Spinal cord (tissue), 10 donors: ENCODE data around the gene DDX28. TPM values are rescaled to one million over a fixed set of nuclear protein-coding genes. Genes with fewer than 3 reads are reported as not detected.
"Not testable (repeated sequence)": the region's sequence is repeated elsewhere in the genome, so short reads cannot be mapped to it uniquely, and the experiment has no call there.

Source experiments
- DNase-seq, 6 donors: peaks; one replicate each; pipeline versions ENCODE4 v3.0.0 to v3.0.0-alpha.2; 2013 to 2015; ENCODE audit warnings: low spot score in 6 of 6, low read depth in 4 of 6
- H3K27ac ChIP-seq: one replicate; pipeline ENCODE4 v1.5.1; 2013; ENCODE audit warnings: low read depth, low read length, control low read depth
- H3K27me3 ChIP-seq: one replicate; pipeline ENCODE4 v1.6.1; 2013; ENCODE audit warnings: low read length; ENCODE audit not compliant: control insufficient read depth, insufficient read depth
- H3K36me3 ChIP-seq: one replicate; pipeline ENCODE4 v1.6.1; 2013; ENCODE audit warnings: low read length; ENCODE audit not compliant: control insufficient read depth, insufficient read depth
- H3K4me1 ChIP-seq: one replicate; pipeline ENCODE4 v1.6.1; 2013; ENCODE audit warnings: low read length; ENCODE audit not compliant: control insufficient read depth, insufficient read depth
- H3K4me3 ChIP-seq: one replicate; pipeline ENCODE4 v1.5.1; 2013; ENCODE audit warnings: low read depth, low read length, control low read depth
- H3K9me3 ChIP-seq: one replicate; pipeline ENCODE4 v1.6.1; 2013; ENCODE audit warnings: low read length; ENCODE audit not compliant: control insufficient read depth, insufficient read depth
- WGBS: methylation state at CpG from one replicate; pipeline ENCODE4 v1.1.5; 2013; ENCODE audit warnings: missing lambda C conversion rate; ENCODE audit not compliant: insufficient coverage; 5-methylcytosine and 5-hydroxymethylcytosine counted together
- polyA plus RNA-seq, 2 donors: library from polyadenylated mRNA; unstranded; fragments of 120-200 nt; gene quantifications; one replicate each; pipeline ENCODE4 v1.2.1, GENCODE V29; 2013; ENCODE audit not compliant: insufficient read length in 2 of 2
- small RNA-seq: library from RNA; depleted of rRNA; stranded (forward); fragments of <200 nt; gene quantifications from one replicate; pipeline ENCODE3, GENCODE V24; 2014; ENCODE audit warnings: low replicate concordance
- total RNA-seq, 2 donors: library from RNA; depleted of rRNA in 1 of 2; stranded (reverse); fragments of 120-200 nt in 1 of 2; fragments of >200 nt in 1 of 2; gene quantifications; one replicate each; pipeline versions ENCODE4 v1.2.3 to v1.2.4, GENCODE V29; 2013 to 2014
- donor health status: healthy.

DDX28 gene
- total and polyA plus RNA-seq, 4 donors = 6.9 to 9.7 (median 7.8) TPM

DNA sequence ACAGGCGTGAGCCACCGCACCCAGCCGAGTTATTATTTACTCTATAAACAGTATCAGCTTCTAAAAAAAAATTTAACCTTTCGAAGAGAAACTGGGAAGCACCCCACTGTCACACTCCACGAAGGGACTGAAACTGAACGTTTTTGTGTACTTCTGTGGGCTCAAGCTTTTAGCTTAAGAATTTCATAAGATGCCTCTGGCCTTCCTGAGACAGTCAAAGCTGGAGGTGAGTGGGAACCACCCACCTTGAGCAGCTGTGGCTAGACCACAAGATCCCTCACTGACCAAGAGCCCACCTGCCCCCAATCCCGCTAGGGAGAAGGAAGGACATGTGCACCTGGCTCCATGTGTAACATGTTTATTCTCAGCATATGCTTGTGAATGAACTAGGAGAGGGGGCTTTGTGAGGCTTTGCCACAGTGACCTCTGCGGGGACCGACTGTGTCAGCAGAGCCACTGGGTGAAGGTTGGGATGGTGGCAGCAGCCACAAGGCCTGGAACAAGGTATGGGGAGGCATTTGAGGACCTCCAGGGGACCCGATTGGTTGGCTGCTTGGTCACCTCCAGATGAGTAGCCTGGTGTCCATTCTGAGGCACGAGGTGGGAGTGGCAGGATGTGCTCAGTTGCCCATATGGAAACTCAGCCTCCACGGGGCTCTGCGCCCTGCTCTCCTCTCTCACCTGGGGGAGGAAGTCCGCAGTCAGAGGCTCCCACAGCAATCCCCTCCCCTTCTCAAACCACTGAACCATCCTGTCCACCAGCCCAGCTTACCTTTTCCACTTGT is 47.5 kb downstream of the DDX28 start:
- no peak for DNase-seq
- Histone ChIP-seq H3K9me3 (no peaks in the 10 kb centered on the region), H3K27me3 (no peaks in the 10 kb centered on the region), H3K36me3 (no peaks in the 10 kb centered on the region), H3K4me3 (no peak overlapping the region), H3K4me1 (no peaks in the 10 kb centered on the region), H3K27ac (no peak overlapping the region)
- 82% methylated on average over 12 of the region's 14 CpGs for WGBS

DNA sequence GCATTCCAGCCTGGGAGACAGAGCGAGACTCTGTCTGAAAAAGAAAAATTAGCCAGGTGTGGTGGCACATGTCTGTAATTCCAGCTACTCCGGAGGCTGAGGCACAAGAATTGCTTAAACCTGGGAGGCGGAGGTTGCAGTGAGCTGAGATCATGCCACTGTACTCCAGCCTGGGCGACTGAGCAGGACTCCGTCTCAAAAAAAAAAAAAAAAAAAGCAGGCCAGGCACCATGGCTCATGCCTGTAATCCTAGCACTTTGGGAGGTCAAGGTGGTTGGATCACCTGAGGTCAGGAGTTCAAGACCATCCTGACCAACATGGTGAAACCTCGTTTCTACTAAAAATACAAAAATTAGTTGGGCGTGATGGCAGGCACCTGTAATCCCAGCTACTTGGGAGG is 50.7 kb downstream of the DDX28 start:
- not testable (repeated sequence) for H3K27ac ChIP-seq, H3K36me3 ChIP-seq, H3K9me3 ChIP-seq, H3K4me3 ChIP-seq, DNase-seq
- Histone ChIP-seq H3K27me3 (peaks cover 15% of the 10 kb centered on the region), H3K4me1 (peaks cover 15% of the 10 kb centered on the region)
- 97% methylated on average over 3 of the region's 7 CpGs for WGBS

DNA sequence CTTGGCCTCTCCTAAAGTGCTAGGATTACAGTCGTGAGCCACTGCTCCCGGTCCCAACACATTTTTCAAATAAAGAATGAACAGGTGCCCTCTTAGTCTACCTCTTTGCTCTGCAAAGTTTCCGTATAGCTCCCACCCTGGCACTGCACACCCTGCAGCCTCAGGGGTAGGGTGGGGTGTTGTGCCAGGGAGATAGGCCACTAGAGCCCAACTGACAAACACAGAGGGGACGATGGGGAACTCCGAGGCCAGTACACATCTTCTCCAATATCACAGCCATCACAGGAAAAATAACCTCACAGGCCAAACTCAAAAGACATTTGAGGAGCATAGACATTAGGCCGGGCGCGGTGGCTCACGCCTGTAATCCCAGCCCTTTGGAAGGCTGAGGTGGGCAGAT is 51.9 kb downstream of the DDX28 start:
- Histone ChIP-seq H3K27me3 (peaks cover 19% of the 10 kb centered on the region), H3K27ac (no peak overlapping the region), H3K4me3 (no peak overlapping the region), H3K4me1 (peaks cover 27% of the 10 kb centered on the region), H3K36me3 (no peaks in the 10 kb centered on the region), H3K9me3 (no peaks in the 10 kb centered on the region)
- whole genome bisulfite sequencing = 98% methylated on average over 8 of the region's 9 CpGs
- DNase-seq = no peak

Small RNAs within 50 kb of the gene (small RNA-seq; reads per million reads assigned to genes)
- gene RNU6-359P = not detected

Other genes with a start within 250 kb of the DDX28 start
- 1 to 10 TPM; 6.7 to 8.2 TPM for gene RANBP10, start 216.7 kb downstream of the DDX28 start, total RNA-seq
- gene RANBP10, start 216.7 kb downstream of the DDX28 start, polyA plus RNA-seq = 10 to 100 TPM; 15.9 to 25.6 TPM
- 10 to 100 TPM in 1 of 2 donors, 1 to 10 TPM in 1; 4.3 to 11.7 TPM for gene TSNAXIP1, start 216.3 kb downstream of the DDX28 start, total RNA-seq
- 10 to 100 TPM; 14.9 to 20.0 TPM for gene TSNAXIP1, start 216.3 kb downstream of the DDX28 start, polyA plus RNA-seq
- 10 to 100 TPM; 22.4 to 39.7 TPM for gene THAP11, start 180.9 kb downstream of the DDX28 start, total RNA-seq
- 10 to 100 TPM; 31.3 to 34.9 TPM for gene THAP11, start 180.9 kb downstream of the DDX28 start, polyA plus RNA-seq
- gene NUTF2, start 176.3 kb downstream of the DDX28 start, total RNA-seq = 10 to 100 TPM; 47.7 to 82.6 TPM
- 100 to 1,000 TPM; 138 to 150 TPM for gene NUTF2, start 176.3 kb downstream of the DDX28 start, polyA plus RNA-seq
- 10 to 100 TPM; 22.1 to 50.8 TPM for gene CENPT, start 175.5 kb downstream of the DDX28 start, total RNA-seq
- gene CENPT, start 175.5 kb downstream of the DDX28 start, polyA plus RNA-seq = 10 to 100 TPM; 60.0 to 79.2 TPM
- gene EDC4, start 150.2 kb downstream of the DDX28 start, total RNA-seq = 10 to 100 TPM; 40.8 to 46.7 TPM
- 10 to 100 TPM; 92.0 to 97.9 TPM for gene EDC4, start 150.2 kb downstream of the DDX28 start, polyA plus RNA-seq
- 1 to 10 TPM in 1 of 2 donors, under 1 TPM in 1; 0.89 to 2.5 TPM for gene NRN1L, start 138.3 kb downstream of the DDX28 start, total RNA-seq
- gene NRN1L, start 138.3 kb downstream of the DDX28 start, polyA plus RNA-seq = 1 to 10 TPM; 1.4 to 1.6 TPM
- 10 to 100 TPM in 1 of 2 donors, 1 to 10 TPM in 1; 8.7 to 18.3 TPM for gene PSKH1, start 130.0 kb downstream of the DDX28 start, total RNA-seq
- gene PSKH1, start 130.0 kb downstream of the DDX28 start, polyA plus RNA-seq = 10 to 100 TPM; 31.7 TPM
- 1 to 10 TPM in 1 of 2 donors, under 1 TPM in 1; 0.89 to 1.4 TPM for gene CTRL, start 91.4 kb downstream of the DDX28 start, total RNA-seq
- 1 to 10 TPM; 4.6 to 8.1 TPM for gene CTRL, start 91.4 kb downstream of the DDX28 start, polyA plus RNA-seq
- gene PSMB10, start 86.4 kb downstream of the DDX28 start, total RNA-seq = 10 to 100 TPM; 18.7 to 64.5 TPM
- 10 to 100 TPM; 61.9 to 64.1 TPM for gene PSMB10, start 86.4 kb downstream of the DDX28 start, polyA plus RNA-seq
- 10 to 100 TPM in 1 of 2 donors, 1 to 10 TPM in 1; 5.8 to 18.4 TPM for gene LCAT, start 79.1 kb downstream of the DDX28 start, total RNA-seq
- 10 to 100 TPM; 35.3 to 50.0 TPM for gene LCAT, start 79.1 kb downstream of the DDX28 start, polyA plus RNA-seq
- gene SLC12A4, start 54.6 kb downstream of the DDX28 start, total RNA-seq = 10 to 100 TPM; 31.8 to 45.4 TPM
- gene SLC12A4, start 54.6 kb downstream of the DDX28 start, polyA plus RNA-seq = 10 to 100 TPM; 52.9 to 58.8 TPM
- under 1 TPM in 1 of 2 donors, not detected in 1; 0.11 TPM for gene DPEP3, start 42.7 kb downstream of the DDX28 start, total RNA-seq
- under 1 TPM; 0.12 to 0.22 TPM for gene DPEP3, start 42.7 kb downstream of the DDX28 start, polyA plus RNA-seq
- 1 to 10 TPM; 2.7 to 3.0 TPM for gene DPEP2, start 23.7 kb downstream of the DDX28 start, total RNA-seq
- 1 to 10 TPM; 1.0 to 2.3 TPM for gene DPEP2, start 23.7 kb downstream of the DDX28 start, polyA plus RNA-seq
- gene DPEP2NB, start 7.3 kb downstream of the DDX28 start, total RNA-seq = not detected
- gene DPEP2NB, start 7.3 kb downstream of the DDX28 start, polyA plus RNA-seq = not detected
- gene DUS2, start 52 bp upstream of the DDX28 start, total RNA-seq = 10 to 100 TPM; 13.9 to 16.8 TPM
- gene DUS2, start 52 bp upstream of the DDX28 start, polyA plus RNA-seq = 10 to 100 TPM; 13.3 to 17.2 TPM
- gene NFATC3, start 62.1 kb upstream of the DDX28 start, total RNA-seq = 10 to 100 TPM; 24.7 to 36.7 TPM
- 10 to 100 TPM; 15.1 to 16.9 TPM for gene NFATC3, start 62.1 kb upstream of the DDX28 start, polyA plus RNA-seq
- under 1 TPM; 0.28 to 0.59 TPM for gene ESRP2, start 212.9 kb upstream of the DDX28 start, total RNA-seq
- 1 to 10 TPM in 1 of 2 donors, under 1 TPM in 1; 0.27 to 1.2 TPM for gene ESRP2, start 212.9 kb upstream of the DDX28 start, polyA plus RNA-seq
- 10 to 100 TPM; 14.8 to 22.1 TPM for gene PLA2G15, start 222.1 kb upstream of the DDX28 start, total RNA-seq
- gene PLA2G15, start 222.1 kb upstream of the DDX28 start, polyA plus RNA-seq = 10 to 100 TPM; 23.6 to 26.5 TPM
- 10 to 100 TPM; 20.2 to 28.3 TPM for gene SLC7A6, start 241.3 kb upstream of the DDX28 start, total RNA-seq
- 10 to 100 TPM; 22.3 to 25.8 TPM for gene SLC7A6, start 241.3 kb upstream of the DDX28 start, polyA plus RNA-seq